NOMO-1 (cell line): ENCODE data around the gene UBE2D3.
A peak's percentile ranks its signal among the peaks of the same experiment; 100 is the strongest.

ENCODE experiments used
- DNase-seq, 2 experiments: peaks; one replicate each; lab custom pipeline; 2025; ENCODE audit not compliant: unreplicated experiment in 2 of 2; lab: John Stamatoyannopoulos, UW

Gene UBE2D3

GRCh38 chr4:102792361-102792936 is 34.9 kb downstream of the UBE2D3 start:
- no peak for DNase-seq

GRCh38 chr4:102791318-102791835 is 36.0 kb downstream of the UBE2D3 start:
- DNase-seq, result no peak

DNA sequence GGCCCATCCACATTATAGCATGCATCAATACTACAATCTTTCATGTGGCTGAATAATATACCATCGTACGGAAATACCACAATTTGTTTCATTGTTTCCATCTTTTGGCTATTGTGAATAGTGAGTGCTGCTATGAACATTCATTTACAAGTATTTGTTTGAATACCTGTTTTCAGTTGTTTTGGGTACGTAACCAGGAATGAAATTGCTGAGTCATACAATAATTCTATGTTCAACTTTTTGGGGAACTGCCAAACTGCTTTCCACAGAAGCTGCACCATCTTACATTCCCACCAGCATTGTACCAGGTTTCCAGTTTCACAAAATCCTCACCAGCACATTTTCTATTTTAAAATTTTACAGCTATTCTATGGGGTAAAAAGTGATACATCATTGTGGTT is 38.0 kb downstream of the UBE2D3 start:
- DNase-seq, result peak in 1 of 2 experiments; percentile 12

GRCh38 chr4:102787944-102788343 is 39.4 kb downstream of the UBE2D3 start:
- no peak for DNase-seq

GRCh38 chr4:102787096-102787881 is 40.1 kb downstream of the UBE2D3 start:
- DNase-seq, result no peak

DNA sequence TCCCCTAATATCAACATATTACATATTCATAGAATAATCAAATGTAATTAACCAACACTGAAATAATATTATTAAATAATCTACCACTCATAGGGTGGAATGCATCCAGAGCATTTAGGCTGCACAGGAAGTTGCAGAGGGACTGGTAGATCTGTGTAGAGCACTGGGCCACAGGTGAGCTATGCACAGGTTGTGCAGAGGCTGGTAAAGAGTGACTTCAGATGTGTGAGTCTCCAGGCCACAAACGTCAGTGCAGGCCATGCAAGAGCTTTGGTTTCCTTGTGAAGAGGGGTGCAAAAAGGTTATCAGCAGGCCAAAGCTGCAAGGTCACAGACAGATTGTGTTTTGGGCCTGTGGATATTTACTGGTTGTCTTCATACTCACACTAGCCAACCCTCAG is 41.1 kb downstream of the UBE2D3 start:
- no peak for DNase-seq

- no peak for DNase-seq
Observed at GRCh38 chr4:102783006-102783405, 44.3 kb downstream of the UBE2D3 start.

DNA sequence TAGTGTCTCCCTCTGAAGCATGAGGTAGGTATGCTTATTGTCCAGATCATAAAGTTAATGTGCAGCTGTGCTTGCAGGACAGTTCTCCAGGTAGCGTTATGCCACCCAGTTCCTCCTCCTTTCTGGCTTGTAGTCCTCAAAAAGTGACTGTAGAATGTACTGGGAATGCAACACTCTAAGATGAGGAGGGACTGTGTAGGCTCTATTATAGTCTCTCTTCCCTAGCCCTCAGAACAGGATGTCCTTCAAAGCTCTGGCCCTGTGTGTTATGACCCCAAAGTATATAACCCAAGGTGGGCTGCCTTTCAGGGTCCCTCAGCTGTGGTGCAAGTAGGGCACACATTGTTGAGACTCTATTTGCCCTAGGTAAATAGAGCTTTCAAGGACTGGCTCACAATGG is 45.8 kb downstream of the UBE2D3 start:
- no peak for DNase-seq

DNA sequence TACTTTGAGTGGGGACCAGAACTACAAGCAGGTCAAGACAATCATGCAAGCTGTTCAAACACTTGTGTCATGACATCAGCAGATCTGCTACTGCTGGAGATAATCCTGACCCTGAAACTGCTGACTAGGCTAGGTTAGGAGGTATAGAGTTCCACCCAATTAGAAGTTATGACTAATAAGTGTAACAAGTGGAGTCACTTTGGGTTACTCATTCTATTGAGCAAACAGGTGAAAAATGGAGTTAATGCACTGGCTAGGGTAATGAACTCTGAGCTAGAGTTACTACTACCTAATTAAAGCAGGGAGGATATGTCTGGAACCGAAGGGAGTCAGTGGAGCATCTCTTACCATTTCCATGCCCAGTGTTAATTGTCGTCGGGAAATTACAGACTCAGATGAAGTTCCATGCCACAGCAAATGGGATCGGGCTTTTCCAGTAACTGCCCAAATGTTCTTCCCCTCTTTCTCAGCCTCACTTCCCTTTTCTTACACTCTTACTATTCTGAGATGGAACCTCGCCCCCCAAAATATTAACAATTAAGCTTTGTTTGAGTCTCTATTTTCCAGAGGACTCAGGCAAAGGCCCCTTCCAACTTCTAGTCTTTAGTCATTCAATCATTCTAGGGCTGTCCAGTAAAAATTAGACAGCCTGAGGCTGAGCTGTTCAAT is 46.7 kb downstream of the UBE2D3 start:
- DNase-seq, result peak in 1 of 2 experiments; percentile 53

GRCh38 chr4:102779204-102779603 is 48.1 kb downstream of the UBE2D3 start:
- DNase-seq, result peak; percentile 55 to 61

DNA sequence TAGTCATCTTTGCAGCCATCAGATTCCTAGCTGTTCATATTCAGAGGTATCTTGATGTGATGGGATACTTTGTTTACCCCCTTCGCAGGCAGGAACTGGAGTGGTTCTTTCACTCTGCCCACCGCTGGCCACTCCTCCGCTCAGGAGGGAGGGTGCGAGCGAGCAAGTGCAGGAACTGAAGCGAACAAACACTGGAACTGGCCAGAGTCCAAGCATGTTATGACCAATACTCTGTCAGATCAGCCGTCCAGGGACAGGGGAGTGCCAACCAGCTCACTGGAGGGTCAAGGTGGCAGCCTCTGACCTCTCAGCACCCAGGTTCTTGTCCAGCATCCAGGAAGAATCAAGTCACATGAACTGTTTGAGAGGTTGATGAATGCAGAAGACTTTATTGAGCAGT is 48.6 kb downstream of the UBE2D3 start:
- no peak for DNase-seq

- DNase-seq, result no peak
Observed at GRCh38 chr4:102775805-102776204, 51.5 kb downstream of the UBE2D3 start.

DNA sequence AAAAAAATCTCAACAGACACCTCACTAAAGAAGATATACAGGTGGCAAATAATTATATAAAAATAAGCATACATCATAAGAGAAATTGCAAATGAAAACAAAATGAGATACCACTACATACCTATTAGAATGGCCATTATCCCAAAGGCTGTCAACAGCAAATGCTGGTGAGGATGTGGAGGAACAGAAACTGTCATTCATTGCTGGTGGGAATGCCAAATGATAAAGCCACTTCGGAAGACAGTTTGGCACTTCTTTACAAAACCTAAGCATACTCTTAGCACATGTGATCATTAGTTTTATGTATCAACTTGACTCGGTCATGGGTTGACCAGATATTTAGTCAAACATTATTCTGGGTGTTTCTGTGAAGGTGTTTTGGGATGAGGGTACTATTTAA is 53.1 kb downstream of the UBE2D3 start:
- no peak for DNase-seq

GRCh38 chr4:102772738-102773340 is 54.5 kb downstream of the UBE2D3 start:
- DNase-seq, result no peak

DNA sequence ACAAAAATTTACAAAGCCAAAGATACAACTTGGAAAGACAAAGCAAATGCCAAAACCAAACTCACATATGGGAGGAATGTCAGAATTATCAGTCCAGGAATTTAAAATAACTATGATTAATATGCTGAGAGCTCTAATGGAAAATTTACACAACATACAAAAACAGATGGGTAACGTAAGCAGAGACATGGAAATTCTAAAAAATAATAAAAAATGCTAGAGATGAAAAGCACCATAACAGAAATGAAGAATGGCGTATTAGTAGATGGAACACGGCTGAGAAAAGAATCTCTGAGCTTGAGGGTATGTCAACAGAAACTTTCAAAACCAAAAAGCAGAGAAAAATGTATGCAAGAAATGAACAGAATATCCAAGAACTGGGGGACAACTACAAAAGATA is 62.5 kb downstream of the UBE2D3 start:
- no peak for DNase-seq

GRCh38 chr4:102761906-102762305 is 65.4 kb downstream of the UBE2D3 start:
- DNase-seq, result no peak

DNA sequence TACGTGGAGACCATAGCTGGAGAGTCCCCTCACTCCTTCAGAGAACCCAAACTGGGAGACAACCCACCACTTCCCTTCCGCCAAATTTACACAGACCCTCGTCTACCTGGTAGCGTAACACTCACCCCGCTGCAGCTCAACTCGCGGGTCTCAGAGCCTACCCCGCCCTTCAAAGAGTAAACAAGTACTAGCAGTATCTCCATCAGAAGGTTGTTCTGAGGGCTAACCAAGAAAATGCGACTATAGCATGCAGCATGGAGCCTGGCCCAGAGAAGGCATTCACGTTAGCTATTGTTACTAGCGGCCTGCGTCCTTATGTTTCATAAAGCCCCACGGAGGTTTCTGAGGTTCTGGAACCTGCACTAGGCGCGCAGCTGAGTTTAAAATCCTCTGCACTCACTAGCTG is 66.1 kb downstream of the UBE2D3 start:
- peak in 1 of 2 experiments; percentile 32 for DNase-seq

- peak; percentile 80 to 89 for DNase-seq
Observed at GRCh38 chr4:102760645-102761295, 66.6 kb downstream of the UBE2D3 start, which contains the start of gene MANBA. TSS of gene MANBA (minus strand) at chr4:102760968. CDS start at chr4:102760894, 74 bp downstream.

- DNase-seq, result peak; percentile 91 to 98
Observed at GRCh38 chr4:102759831-102760644, 67.3 kb downstream of the UBE2D3 start.
